ENCODE results near the gene PRUNE1.

PRUNE1 gene

DNA sequence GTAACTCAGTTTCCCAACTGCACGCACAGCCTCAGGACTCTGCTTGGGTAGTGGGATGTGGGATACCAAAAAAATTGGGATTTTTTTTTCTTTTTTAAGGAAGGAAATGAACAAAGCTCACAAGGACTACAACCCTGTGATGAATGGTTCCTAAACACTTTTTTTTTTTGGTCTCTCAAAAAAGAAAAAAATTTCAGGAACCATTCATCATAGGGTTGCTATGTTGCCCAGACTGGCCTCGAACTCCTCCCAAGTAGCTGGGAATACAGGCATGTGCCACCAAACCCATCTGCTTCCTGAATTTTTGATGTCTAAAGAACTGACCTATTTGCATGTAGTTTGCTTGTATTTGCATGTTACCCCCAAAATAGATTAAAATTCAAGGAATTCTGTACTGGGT, 8.3 kb upstream of the PRUNE1 start:
- ATAC-seq, result no peak
- no peak for TF ChIP-seq PPARA (CRISPR knock-in tag; IDR thresholded peaks at IDR 0.05; ENCODE audit: borderline replicate concordance)
- TF ChIP-seq, protein P1, sequence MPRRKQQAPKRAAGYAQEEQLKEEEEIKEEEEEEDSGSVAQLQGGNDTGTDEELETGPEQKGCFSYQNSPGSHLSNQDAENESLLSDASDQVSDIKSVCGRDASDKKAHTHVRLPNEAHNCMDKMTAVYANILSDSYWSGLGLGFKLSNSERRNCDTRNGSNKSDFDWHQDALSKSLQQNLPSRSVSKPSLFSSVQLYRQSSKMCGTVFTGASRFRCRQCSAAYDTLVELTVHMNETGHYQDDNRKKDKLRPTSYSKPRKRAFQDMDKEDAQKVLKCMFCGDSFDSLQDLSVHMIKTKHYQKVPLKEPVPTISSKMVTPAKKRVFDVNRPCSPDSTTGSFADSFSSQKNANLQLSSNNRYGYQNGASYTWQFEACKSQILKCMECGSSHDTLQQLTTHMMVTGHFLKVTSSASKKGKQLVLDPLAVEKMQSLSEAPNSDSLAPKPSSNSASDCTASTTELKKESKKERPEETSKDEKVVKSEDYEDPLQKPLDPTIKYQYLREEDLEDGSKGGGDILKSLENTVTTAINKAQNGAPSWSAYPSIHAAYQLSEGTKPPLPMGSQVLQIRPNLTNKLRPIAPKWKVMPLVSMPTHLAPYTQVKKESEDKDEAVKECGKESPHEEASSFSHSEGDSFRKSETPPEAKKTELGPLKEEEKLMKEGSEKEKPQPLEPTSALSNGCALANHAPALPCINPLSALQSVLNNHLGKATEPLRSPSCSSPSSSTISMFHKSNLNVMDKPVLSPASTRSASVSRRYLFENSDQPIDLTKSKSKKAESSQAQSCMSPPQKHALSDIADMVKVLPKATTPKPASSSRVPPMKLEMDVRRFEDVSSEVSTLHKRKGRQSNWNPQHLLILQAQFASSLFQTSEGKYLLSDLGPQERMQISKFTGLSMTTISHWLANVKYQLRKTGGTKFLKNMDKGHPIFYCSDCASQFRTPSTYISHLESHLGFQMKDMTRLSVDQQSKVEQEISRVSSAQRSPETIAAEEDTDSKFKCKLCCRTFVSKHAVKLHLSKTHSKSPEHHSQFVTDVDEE (CRISPR knock-in tag; IDR thresholded peaks at IDR 0.05), result no peak
- TF ChIP-seq ARNTL (CRISPR knock-in tag; IDR thresholded peaks at IDR 0.05; ENCODE audit: borderline replicate concordance, low read depth), result no peak
- no peak for TF ChIP-seq TOX (CRISPR knock-in tag; IDR thresholded peaks at IDR 0.05; ENCODE audit: borderline replicate concordance)
- no peak for TF ChIP-seq ZNF565 (CRISPR knock-in tag; conservative IDR thresholded peaks at IDR 0.05; ENCODE audit: low read depth)

GRCh38 chr1:151000408-151000807, 7.8 kb upstream of the PRUNE1 start:
- ATAC-seq, result no peak
- no peak for TF ChIP-seq ARNTL (CRISPR knock-in tag; IDR thresholded peaks at IDR 0.05; ENCODE audit: borderline replicate concordance, low read depth)
- no peak for TF ChIP-seq ZNF565 (CRISPR knock-in tag; conservative IDR thresholded peaks at IDR 0.05; ENCODE audit: low read depth)

DNA sequence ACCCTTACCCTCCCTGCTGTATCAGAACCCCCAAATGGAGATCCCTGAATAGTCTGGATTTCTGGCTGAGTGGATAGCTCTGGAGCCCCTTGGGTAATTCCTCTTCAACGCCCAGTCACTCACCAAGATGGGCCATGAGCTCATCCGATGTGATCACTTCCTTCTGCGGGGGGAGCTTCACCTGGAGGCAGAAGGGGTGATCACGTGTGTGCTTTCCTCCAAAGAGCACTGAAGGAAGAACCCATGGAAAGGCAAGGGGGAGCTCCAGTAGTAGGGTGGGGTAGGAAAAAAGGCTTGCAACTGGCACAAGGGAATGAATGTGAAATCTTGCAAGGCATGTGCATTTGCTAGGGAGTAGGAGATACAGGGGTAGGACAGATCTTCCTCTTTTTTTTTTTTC, 6.6 kb upstream of the PRUNE1 start:
- no peak for ATAC-seq
- TF ChIP-seq ZNF565 (CRISPR knock-in tag; conservative IDR thresholded peaks at IDR 0.05; ENCODE audit: low read depth), result no peak
- TF ChIP-seq, protein P2, sequence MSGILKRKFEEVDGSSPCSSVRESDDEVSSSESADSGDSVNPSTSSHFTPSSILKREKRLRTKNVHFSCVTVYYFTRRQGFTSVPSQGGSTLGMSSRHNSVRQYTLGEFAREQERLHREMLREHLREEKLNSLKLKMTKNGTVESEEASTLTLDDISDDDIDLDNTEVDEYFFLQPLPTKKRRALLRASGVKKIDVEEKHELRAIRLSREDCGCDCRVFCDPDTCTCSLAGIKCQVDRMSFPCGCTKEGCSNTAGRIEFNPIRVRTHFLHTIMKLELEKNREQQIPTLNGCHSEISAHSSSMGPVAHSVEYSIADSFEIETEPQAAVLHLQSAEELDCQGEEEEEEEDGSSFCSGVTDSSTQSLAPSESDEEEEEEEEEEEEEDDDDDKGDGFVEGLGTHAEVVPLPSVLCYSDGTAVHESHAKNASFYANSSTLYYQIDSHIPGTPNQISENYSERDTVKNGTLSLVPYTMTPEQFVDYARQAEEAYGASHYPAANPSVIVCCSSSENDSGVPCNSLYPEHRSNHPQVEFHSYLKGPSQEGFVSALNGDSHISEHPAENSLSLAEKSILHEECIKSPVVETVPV (CRISPR knock-in tag; IDR thresholded peaks at IDR 0.05), result no peak
- TF ChIP-seq, protein P3, sequence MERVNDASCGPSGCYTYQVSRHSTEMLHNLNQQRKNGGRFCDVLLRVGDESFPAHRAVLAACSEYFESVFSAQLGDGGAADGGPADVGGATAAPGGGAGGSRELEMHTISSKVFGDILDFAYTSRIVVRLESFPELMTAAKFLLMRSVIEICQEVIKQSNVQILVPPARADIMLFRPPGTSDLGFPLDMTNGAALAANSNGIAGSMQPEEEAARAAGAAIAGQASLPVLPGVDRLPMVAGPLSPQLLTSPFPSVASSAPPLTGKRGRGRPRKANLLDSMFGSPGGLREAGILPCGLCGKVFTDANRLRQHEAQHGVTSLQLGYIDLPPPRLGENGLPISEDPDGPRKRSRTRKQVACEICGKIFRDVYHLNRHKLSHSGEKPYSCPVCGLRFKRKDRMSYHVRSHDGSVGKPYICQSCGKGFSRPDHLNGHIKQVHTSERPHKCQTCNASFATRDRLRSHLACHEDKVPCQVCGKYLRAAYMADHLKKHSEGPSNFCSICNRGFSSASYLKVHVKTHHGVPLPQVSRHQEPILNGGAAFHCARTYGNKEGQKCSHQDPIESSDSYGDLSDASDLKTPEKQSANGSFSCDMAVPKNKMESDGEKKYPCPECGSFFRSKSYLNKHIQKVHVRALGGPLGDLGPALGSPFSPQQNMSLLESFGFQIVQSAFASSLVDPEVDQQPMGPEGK (CRISPR knock-in tag; IDR thresholded peaks at IDR 0.05; ENCODE audit: borderline replicate concordance), result no peak
- no peak for TF ChIP-seq ISL1 (CRISPR knock-in tag; IDR thresholded peaks at IDR 0.05)
- TF ChIP-seq ARNTL (CRISPR knock-in tag; IDR thresholded peaks at IDR 0.05; ENCODE audit: borderline replicate concordance, low read depth), result no peak
- TF ChIP-seq ZNF70 (CRISPR knock-in tag; IDR thresholded peaks at IDR 0.05), result no peak
- no peak for TF ChIP-seq PPARA (CRISPR knock-in tag; IDR thresholded peaks at IDR 0.05; ENCODE audit: borderline replicate concordance)
- no peak for TF ChIP-seq TCF4 (CRISPR knock-in tag; IDR thresholded peaks at IDR 0.05; ENCODE audit: borderline replicate concordance)
- TF ChIP-seq ESRRG (CRISPR knock-in tag; IDR thresholded peaks at IDR 0.05), result no peak
- TF ChIP-seq ZC3H10 (CRISPR knock-in tag; IDR thresholded peaks at IDR 0.05), result no peak

DNA sequence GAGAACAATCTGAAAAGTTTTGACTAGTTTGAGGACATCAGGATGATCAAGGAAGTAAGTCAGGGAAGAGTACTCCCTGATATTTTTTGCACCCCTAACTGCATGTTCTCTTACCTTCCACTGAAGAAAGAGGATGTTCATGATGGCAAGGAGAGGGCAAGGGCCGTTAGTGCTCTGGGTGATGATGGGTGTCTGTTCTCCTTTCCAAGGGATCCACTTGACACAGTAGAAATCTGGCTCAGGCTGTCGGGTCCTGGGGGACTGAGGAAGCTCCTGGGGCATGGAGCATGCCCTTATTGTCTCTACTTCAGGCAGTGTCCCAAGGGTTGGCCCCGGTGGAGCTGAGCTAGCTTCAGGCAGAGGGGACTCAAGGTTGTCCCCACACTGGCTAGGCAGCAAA, 6.2 kb upstream of the PRUNE1 start:
- TF ChIP-seq POU6F1 (CRISPR knock-in tag; IDR thresholded peaks at IDR 0.05; ENCODE audit: borderline replicate concordance, low read depth) (no peak), SNAI2 (CRISPR knock-in tag; IDR thresholded peaks at IDR 0.05) (no peak), ZFP3 (CRISPR knock-in tag; IDR thresholded peaks at IDR 0.05) (no peak), ZNF70 (CRISPR knock-in tag; IDR thresholded peaks at IDR 0.05) (no peak), RARB (CRISPR knock-in tag; IDR thresholded peaks at IDR 0.05) (no peak), ZNF8 (CRISPR knock-in tag; IDR thresholded peaks at IDR 0.05) (no peak), TCF4 (CRISPR knock-in tag; IDR thresholded peaks at IDR 0.05; ENCODE audit: borderline replicate concordance) (no peak)
- TF ChIP-seq, protein P1 (CRISPR knock-in tag; IDR thresholded peaks at IDR 0.05), result no peak
- TF ChIP-seq, protein P3 (CRISPR knock-in tag; IDR thresholded peaks at IDR 0.05; ENCODE audit: borderline replicate concordance), result no peak
- ATAC-seq, result no peak

Measured in SK-N-SH treated with all-trans-retinoic acid at 6 μM for 48 hours (cell line).